WTC11 (cell line): ENCODE measurements around the gene STXBP3. TPM values are rescaled to one million over a fixed set of nuclear protein-coding genes. Genes with fewer than 3 reads are reported as not detected.

Source experiments
- ATAC-seq: fragments of 200-7000 bp; cut with Tn5 transposase; 2 replicates; pipeline ENCODE4 v1.10.0; 2021; ENCODE audit warnings: mild to moderate bottlenecking, moderate library complexity
- CTCF ChIA-PET: fragments of 300-600 bp; sonication (Branson Sonifier 250); formaldehyde crosslinking; loops from one replicate; lab custom pipeline; 2021; ENCODE audit warnings: antibody characterized with exemption; lab: Charles Lee
- POLR2A ChIA-PET: fragments of 350-600 bp; sonication (Branson Sonifier 250); formaldehyde crosslinking; loops from one replicate; lab custom pipeline; 2021; ENCODE audit warnings: antibody characterized with exemption; lab: Charles Lee
- DNase-seq: peaks from one replicate; pipeline ENCODE4 v3.0.0; 2021; ENCODE audit warnings: low spot score
- H3K27ac Mint-ChIP-seq: 2 replicates; pipeline ENCODE4 v1.8.0; 2021; ENCODE audit warnings: mixed read lengths
- H3K27me3 Mint-ChIP-seq: 2 replicates; pipeline ENCODE4 v1.8.0; 2021; ENCODE audit warnings: low read depth, mild to moderate bottlenecking, moderate library complexity, mixed read lengths
- H3K36me3 Mint-ChIP-seq: 2 replicates; pipeline ENCODE4 v1.8.0; 2021; ENCODE audit warnings: mixed read lengths
- H3K4me1 Mint-ChIP-seq: 2 replicates; pipeline ENCODE4 v1.8.0; 2022; ENCODE audit warnings: mixed read lengths
- H3K4me3 Mint-ChIP-seq: 2 replicates; pipeline ENCODE4 v1.8.0; 2021; ENCODE audit warnings: mild to moderate bottlenecking, moderate library complexity, mixed read lengths
- H3K9me3 Mint-ChIP-seq: 2 replicates; pipeline ENCODE4 v1.8.0; 2021; ENCODE audit warnings: mixed read lengths
- ATF1 ChIP-seq: sonication (generic); formaldehyde crosslinking; IDR thresholded peaks from 2 replicates; pipeline ENCODE4 v1.8.1; 2023; ENCODE audit warnings: mild to moderate bottlenecking, moderate library complexity, missing genetic modification reagents
- ATF2 ChIP-seq: sonication (generic); formaldehyde crosslinking; IDR thresholded peaks from 2 replicates; pipeline ENCODE4 v1.8.1; 2022; ENCODE audit warnings: low read depth, missing genetic modification reagents, borderline replicate concordance
- ERG ChIP-seq: fragments of 250-450 bp; sonication (Bioruptor Pico); IDR thresholded peaks from 2 replicates; pipeline ENCODE4 v1.8.0; 2021; ENCODE audit warnings: mild to moderate bottlenecking
- ESRRA ChIP-seq: sonication (generic); formaldehyde crosslinking; IDR thresholded peaks from 2 replicates; pipeline ENCODE4 v1.8.1; 2022; ENCODE audit warnings: mild to moderate bottlenecking, missing genetic modification reagents, borderline replicate concordance
- FOXP1 ChIP-seq: sonication (generic); formaldehyde crosslinking; IDR thresholded peaks from 2 replicates; pipeline ENCODE4 v1.8.0; 2022; ENCODE audit warnings: missing genetic modification reagents, mild to moderate bottlenecking, moderate library complexity, borderline replicate concordance
- FOXP4 ChIP-seq: sonication (generic); formaldehyde crosslinking; IDR thresholded peaks from 2 replicates; pipeline ENCODE4 v1.8.0; 2022; ENCODE audit warnings: mild to moderate bottlenecking, missing genetic modification reagents
- KAT7 ChIP-seq: sonication (generic); formaldehyde crosslinking; IDR thresholded peaks from 2 replicates; pipeline ENCODE4 v1.8.1; 2023; ENCODE audit warnings: missing genetic modification reagents, mild to moderate bottlenecking, borderline replicate concordance
- MYBL2 ChIP-seq: sonication (generic); formaldehyde crosslinking; IDR thresholded peaks from 2 replicates; pipeline ENCODE4 v1.8.1; 2023; ENCODE audit warnings: mild to moderate bottlenecking, moderate library complexity, missing genetic modification reagents
- NFATC4 ChIP-seq: fragments of 250-450 bp; sonication (Bioruptor Pico); IDR thresholded peaks from 2 replicates; pipeline ENCODE4 v1.9.0; 2021; ENCODE audit warnings: mild to moderate bottlenecking
- NR1H2 ChIP-seq: sonication (generic); formaldehyde crosslinking; IDR thresholded peaks from 2 replicates; pipeline ENCODE4 v1.9.0; 2021; ENCODE audit warnings: mild to moderate bottlenecking, moderate library complexity, missing genetic modification reagents
- NR3C1 ChIP-seq: sonication (generic); formaldehyde crosslinking; conservative IDR thresholded peaks from 2 replicates; pipeline ENCODE4 v1.8.1; 2023; ENCODE audit warnings: low read depth, mild to moderate bottlenecking, missing genetic modification reagents
- RELA ChIP-seq: sonication (generic); formaldehyde crosslinking; IDR thresholded peaks from 2 replicates; pipeline ENCODE4 v1.8.1; 2022; ENCODE audit warnings: missing genetic modification reagents, mild to moderate bottlenecking, borderline replicate concordance
- RORB ChIP-seq: fragments of 250-450 bp; sonication (Bioruptor Pico); IDR thresholded peaks from 2 replicates; pipeline ENCODE4 v1.9.0; 2021; ENCODE audit warnings: mild to moderate bottlenecking
- SP1 ChIP-seq: sonication (generic); formaldehyde crosslinking; conservative IDR thresholded peaks from 2 replicates; pipeline ENCODE4 v1.8.1; 2022; ENCODE audit warnings: missing genetic modification reagents
- STAT6 ChIP-seq: sonication (generic); formaldehyde crosslinking; conservative IDR thresholded peaks from 2 replicates; pipeline ENCODE4 v1.8.1; 2023; ENCODE audit warnings: mild to moderate bottlenecking, low read depth, missing genetic modification reagents, moderate library complexity
- ZNF425 ChIP-seq: fragments of 250-450 bp; sonication (Bioruptor Pico); conservative IDR thresholded peaks from 2 replicates; pipeline ENCODE4 v1.9.0; 2021; ENCODE audit warnings: mild to moderate bottlenecking
- total RNA-seq: library from RNA; stranded (reverse); gene quantifications from 3 replicates; pipeline ENCODE4 v1.2.3, GENCODE V29; 2021
- TF ChIP-seq, protein P1 (sequence below): fragments of 250-450 bp; sonication (Bioruptor Pico); IDR thresholded peaks from 2 replicates; pipeline ENCODE4 v1.9.0; 2021; ENCODE audit warnings: mild to moderate bottlenecking
- TF ChIP-seq, protein P2 (sequence below): sonication (generic); formaldehyde crosslinking; IDR thresholded peaks from 2 replicates; pipeline ENCODE4 v1.8.1; 2022; ENCODE audit warnings: mild to moderate bottlenecking, missing genetic modification reagents, moderate library complexity, borderline replicate concordance

STXBP3 gene
- total RNA-seq, 1 experiment from 2014 or later, result 26.1 TPM

DNA sequence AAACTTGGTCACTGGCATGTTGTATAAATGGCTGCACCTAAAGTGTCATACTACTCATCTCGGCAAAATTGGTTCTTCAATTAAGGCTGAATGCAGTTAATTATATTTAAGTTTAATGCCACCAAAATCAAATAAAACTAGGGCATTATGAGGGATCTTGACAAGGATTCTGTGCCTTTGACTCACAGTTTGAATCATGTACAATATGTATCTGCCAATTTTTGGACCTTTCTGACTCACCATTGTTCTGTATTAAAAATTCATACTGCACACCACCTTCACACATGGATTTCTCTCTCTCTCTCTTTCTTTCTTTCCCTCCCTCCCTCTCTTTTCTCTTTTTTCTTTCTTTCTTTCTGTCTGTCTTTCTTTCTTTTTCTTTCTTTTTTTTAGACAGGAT, 14.1 kb upstream of the STXBP3 start (continued):
- TF ChIP-seq STAT6 (CRISPR knock-in tag), result no peak
- TF ChIP-seq RELA (CRISPR knock-in tag), result no peak
- TF ChIP-seq ESRRA, result no peak

DNA sequence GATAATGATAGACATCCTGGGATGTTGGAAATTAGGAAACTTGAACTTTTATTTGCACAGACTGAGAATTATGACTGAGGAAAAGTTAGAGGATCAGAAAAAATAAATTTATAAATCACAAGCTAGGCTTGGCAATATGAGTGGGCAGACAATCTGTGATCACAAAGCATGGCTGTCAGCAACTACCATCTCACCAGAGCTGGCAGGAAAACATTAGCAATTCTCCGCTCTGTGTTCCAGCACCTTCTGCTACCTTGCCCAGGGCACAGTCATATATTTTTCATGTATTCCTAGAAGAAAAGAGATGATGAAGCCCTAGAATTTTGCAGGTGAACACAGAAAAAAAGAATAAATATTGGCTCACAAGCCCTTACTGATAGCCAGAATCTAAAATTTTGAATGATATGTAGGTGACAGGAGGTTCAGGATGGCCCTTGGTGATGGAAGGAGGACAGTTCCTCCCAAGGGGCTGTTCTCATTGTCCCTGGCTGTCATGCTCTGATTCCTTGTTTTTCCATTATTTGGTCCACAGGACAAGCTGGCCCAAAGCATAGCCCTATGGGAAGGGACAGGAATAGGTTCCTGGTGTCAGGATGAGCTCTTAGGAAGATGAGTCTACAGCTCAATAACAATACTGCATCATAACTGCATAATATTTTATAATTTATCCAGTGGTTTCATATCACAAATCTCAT, 12.2 kb upstream of the STXBP3 start:
- Mint-ChIP-seq H3K4me1 (no peaks in the 10 kb centered on the region), H3K36me3 (no peaks in the 10 kb centered on the region), H3K27ac (no peak overlapping the region), H3K9me3 (no peaks in the 10 kb centered on the region), H3K27me3 (no peaks in the 10 kb centered on the region), H3K4me3 (no peak overlapping the region)
- CTCF ChIA-PET, result interaction anchor here (1.9 kb wide), 1 partner anchor 11 kb away, joined by 5 read pairs; no protein-coding TSS in a partner anchor
- POLR2A ChIA-PET, result no interaction called here
- TF ChIP-seq SP1 (CRISPR knock-in tag) (no peak), NR3C1 (no peak), KAT7 (no peak), ZNF425 (no peak), MYBL2 (CRISPR knock-in tag) (no peak), ATF2 (CRISPR knock-in tag) (no peak), FOXP4 (CRISPR knock-in tag) (no peak), ATF1 (no peak), RORB (CRISPR knock-in tag) (no peak), NR1H2 (CRISPR knock-in tag) (no peak), ERG (no peak), FOXP1 (no peak), NFATC4 (CRISPR knock-in tag) (no peak)
- TF ChIP-seq, protein P1, sequence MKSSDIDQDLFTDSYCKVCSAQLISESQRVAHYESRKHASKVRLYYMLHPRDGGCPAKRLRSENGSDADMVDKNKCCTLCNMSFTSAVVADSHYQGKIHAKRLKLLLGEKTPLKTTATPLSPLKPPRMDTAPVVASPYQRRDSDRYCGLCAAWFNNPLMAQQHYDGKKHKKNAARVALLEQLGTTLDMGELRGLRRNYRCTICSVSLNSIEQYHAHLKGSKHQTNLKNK (CRISPR knock-in tag), result no peak
- TF ChIP-seq, protein P2, sequence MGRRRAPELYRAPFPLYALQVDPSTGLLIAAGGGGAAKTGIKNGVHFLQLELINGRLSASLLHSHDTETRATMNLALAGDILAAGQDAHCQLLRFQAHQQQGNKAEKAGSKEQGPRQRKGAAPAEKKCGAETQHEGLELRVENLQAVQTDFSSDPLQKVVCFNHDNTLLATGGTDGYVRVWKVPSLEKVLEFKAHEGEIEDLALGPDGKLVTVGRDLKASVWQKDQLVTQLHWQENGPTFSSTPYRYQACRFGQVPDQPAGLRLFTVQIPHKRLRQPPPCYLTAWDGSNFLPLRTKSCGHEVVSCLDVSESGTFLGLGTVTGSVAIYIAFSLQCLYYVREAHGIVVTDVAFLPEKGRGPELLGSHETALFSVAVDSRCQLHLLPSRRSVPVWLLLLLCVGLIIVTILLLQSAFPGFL, result no peak
- ATAC-seq (no peak), DNase-seq (no peak)
